RPMI7951 (cell line): ENCODE results near the gene CEP57. TPM values are rescaled to one million over a fixed set of nuclear protein-coding genes. Genes with fewer than 3 reads are reported as not detected.
A peak's percentile ranks its signal among the peaks of the same experiment; 100 is the strongest.

Experiments
- DNase-seq: peaks from one replicate; pipeline ENCODE4 v3.0.0-alpha.2; 2012; ENCODE audit warnings: low read depth
- total RNA-seq: library from RNA; depleted of rRNA; stranded (reverse); fragments of >200 nt; shearing (Covaris generic); gene quantifications from 2 replicates; pipeline ENCODE4 v1.2.3, GENCODE V29; 2014; rRNA removed

Gene CEP57
- 51.1 and 58.3 TPM in 2 replicates for total RNA-seq

DNA sequence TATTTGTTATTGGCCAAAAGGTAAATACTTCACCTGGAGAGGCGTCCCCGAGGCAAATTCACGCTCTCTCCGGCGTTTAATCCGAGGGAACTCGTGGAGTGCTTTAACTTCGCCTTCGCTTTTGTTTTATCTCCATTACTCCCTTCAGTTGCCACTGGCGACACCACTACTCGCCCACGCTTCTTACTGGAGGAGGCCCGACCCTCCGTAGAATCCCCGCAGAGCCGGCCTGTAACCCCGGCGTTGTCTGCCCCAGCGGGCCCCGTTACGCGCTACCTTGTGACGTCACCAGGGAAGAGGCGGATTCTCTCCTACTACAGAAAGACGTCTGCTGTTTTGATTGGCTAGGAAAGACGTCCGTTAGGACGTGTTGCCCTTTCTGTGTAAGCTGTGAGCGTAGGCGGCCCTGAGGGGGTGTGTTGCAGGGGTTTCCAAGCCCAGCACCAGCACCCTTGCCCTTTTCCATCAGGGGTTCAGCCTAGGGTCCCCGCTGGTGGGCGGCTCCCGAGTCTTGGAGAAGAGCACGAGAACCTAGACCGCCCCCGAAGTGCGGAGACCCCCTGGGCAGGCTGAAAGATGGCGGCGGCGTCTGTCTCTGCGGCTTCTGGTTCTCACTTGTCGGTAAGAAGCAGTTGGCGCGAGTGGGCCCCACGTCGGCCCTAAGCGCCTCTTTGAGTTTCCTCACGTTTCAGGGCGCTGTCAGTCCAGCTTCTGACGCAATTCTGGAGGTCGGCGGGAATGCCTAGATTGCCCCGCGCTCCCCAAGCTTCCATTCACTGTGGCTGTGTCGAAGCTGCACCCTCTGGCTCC lies at the start of gene CEP57:
Gene CEP57, plus strand, starts transcription at position 376 of the 810 bp plus-strand sequence. Its CDS starts 201 bp downstream, at position 577.
- peak; percentile 99 for DNase-seq

DNA sequence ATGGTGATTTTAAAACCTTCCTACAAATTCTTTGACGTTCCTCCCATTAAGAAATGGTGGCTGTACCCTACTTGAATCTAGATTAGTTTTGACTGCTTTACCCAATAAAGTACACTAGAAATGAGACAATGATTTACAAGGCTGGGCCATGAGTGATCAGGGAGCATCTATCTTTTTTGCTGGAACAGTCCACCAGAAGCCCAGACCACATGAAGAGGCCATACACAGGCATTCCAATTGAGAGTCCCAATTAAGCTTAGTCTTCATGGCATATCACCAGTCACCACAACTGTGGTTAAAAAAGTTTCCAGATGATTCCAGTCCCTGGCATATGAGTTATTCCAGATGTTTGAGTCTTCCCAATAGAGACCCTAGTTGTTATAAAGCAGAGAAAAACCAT lies 40.2 kb upstream of the CEP57 start:
- peak; percentile 1 for DNase-seq

DNA sequence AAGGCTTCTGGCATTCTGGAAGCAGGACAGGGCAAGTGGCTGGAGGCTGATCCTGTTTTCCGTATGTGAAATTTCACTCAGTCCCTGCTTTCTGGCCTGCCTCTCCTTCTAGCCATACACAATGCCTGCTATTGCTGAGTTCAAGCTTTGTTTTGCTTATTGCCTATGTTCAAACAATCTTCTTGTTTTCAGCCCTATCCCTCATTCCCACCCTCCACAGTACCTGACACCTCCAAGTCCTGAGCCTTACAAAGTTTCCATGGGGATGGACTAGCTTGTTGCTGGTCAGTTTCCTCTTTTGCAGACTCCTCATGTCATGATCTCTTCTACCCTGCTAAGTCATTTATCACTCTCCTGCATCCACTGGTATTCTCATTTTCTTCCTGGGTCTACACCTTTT lies 38.8 kb upstream of the CEP57 start:
- DNase-seq = no peak

DNA sequence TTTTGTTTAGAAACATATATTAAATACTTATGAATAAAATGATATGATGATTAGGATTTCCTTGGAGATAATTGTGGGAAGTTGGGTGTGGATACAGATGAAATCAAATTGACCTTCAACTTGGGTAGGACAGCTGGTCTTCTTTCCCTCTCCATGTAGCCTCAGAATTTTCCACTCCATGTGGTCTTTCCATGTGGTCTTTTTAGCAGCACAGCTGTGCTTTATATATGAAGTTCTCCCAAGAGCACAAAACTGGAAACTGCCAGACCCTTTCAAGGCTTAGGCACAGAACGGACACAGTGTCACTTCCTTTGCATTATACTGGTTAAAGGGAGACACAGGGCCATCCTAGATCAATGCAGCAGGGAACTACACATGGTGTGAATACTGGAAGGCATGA lies 29.4 kb upstream of the CEP57 start:
- DNase-seq = no peak

DNA sequence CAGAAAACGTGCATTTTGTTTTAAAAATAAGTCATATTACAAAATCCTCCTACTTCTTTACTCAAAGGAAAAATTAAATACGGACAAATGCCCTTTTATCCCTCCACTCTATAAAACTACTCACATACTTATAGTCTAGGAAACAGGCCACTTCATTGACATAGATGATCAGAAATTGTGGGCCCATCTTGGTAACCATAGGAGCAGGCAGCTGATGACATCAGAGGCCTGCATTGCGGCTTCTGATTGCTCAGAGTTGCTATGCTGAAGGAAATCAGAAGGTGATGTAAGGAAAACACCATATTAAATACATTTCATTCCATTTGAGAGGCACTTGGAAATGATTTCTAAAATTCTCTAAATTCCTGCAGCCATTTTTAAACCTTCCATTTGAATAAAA lies 27.8 kb upstream of the CEP57 start:
- DNase-seq = no peak

DNA sequence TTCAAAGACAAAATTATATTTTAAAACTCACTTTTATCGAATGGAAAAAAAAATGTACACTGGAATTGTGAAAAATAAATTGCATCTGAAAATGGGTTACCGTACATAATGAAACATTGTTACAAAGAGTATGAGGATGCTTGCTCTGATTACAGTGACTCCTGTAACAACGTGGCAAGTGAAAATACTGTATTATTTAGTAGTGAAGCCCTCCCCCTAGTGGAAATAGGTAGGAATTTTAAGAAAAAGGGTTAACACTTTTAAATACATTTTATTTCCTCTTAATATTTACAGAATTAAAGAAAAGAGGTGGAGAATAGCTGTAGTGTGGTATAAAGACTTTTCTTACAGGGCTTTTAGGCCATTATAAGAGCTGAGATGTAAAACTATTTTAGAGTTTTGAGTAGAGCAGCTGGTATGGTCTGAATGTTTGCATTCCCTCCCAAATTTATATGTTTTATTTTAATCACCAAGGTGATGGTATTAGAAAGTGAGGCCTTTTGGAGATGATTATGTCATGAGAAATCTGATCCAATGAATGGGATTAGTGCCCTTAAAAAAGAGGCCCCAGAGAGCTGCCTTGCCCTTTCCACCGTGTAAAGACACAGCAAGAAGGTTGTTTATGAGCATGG lies 25.9 kb upstream of the CEP57 start:
- peak; percentile 54 for DNase-seq

DNA sequence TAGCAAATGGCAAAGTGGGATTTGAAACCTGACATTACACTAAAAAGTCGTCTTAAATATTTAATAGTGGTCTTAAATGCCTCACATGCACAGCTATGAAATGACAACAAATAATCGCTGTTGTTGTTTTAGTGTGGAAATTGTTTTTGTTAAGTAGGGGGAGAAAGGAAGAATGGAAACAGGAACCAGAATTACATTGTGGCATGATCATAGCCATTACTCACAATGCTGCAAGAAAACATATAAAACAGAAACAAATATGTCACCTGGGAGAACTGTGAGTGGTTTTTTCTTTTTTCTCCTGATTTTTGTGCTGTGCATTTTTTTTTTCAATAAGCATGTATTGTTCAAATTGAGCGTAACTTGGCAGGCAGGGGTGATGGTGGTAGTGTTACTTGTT lies 23.6 kb upstream of the CEP57 start:
- DNase-seq = no peak

DNA sequence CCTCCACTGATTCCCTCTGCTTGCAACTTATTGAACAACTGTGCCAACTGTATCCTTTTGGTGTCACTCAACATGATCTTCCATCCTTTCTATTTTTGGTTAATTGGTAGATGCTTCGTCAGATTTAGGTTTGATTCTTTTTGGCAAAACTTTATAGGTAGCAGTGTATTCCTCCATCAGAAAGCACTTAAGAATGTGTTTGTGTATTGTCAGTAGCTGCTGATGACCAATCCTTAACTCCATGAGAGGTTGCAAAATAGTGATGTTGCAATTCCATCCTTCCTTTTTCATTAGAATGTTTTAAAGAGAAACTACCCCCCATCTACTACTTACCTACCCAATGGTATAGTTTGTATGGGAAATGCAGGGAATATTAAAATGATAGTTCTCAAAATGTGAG lies 22.8 kb upstream of the CEP57 start:
- DNase-seq = peak; percentile 18

DNA sequence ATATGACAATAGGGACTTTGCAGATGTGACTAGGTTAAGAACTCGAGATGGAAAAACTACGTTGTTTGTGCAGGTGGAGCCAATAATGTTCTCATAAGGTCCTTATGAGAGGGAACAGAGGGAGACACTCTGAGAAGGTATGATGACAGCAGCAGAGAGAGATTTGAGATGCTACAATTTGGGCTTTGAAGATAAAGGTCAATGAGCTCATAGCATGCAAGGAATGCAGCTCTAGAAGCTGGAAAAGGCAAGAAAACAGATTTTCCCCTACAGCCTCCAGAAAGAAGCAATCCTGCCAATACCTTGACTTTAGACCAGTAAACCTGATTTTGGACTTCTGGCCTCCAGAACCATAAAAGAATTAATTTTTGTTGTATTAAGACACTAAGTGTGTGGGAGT lies 21.8 kb upstream of the CEP57 start:
- DNase-seq = no peak

DNA sequence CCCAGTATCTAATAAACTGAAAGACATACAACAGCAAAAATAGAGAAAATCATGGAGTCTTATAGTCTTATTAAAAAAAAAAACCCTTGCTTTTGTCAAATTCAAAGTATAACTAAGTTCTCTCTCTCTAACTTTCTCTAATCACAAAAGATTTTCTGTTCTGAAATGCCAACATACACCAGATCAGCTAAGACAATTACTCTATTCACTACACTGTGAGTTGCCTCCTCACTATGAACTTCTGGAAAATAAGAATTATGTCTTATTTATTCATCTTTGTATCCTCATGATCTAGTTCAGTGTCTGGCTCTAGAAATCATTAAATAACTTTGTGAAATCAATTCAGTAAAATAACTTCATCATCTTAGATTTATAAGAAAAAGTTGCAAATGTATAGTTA lies 13.4 kb upstream of the CEP57 start:
- DNase-seq = peak; percentile 4

DNA sequence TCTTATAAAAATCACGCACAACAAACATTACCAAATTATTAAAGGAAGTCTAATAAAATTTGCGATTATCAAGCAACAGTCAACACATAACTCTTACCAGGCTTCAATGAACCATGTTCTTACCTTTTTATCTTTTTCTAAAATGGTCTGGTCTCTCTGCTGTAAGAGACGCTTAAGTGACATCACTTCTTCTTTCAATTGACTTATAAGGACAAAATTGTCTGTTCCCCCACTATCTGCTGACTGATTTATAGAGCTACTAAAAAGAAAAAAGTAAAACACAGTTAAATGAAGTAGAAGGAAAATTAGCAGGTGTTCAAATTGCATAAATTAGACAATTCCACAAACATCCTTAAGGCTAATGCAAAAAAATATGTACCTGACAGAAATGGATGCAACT lies 11.6 kb upstream of the CEP57 start:
- DNase-seq = no peak

DNA sequence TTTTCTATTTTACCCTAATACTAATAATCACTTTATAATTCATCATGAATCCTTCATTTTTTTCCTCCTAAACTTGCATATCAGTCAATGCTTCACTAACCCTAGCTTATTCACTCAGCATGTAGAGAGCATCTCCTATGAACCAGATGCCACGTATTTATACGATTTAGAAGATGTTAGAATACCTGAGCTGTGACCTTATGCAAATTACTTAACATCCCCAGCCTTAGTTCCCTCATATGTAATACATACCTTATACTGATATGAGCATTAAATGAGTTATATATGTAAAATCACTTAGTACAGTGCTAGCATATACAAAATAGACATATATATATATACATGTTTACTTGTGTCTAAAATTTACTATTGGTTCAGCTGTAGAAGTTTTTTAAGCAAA lies 9.8 kb upstream of the CEP57 start:
- no peak for DNase-seq

DNA sequence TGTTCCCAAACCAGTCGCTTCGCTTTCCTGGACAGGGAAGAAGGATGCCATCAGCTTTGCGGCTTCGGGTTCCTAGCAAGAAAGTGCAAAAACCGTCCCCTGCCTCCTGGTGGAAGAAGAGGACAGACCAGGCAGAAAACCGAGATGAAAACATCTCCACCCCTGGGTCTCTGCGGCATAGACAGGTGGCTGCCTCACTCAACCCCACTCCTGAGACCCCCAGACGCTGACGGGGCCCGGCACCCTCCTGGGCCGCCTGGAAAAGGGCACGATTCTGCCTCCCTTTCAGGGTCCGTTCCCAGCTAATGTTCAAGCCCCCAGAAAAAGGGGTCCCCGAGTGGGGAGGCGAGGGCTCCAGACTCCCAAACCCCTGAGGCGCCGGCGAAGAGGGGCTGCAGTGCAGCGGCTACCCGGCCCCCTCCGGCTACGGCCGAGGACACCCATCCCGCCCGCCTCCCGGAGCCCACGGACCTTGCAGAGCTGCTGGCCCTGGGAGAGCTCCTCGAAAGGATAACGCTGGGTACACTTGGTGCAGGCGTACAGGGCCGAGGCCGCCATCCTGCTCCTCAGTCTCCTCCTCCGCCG lies 1.3 kb upstream of the CEP57 start:
- DNase-seq = peak; percentile 53

DNA sequence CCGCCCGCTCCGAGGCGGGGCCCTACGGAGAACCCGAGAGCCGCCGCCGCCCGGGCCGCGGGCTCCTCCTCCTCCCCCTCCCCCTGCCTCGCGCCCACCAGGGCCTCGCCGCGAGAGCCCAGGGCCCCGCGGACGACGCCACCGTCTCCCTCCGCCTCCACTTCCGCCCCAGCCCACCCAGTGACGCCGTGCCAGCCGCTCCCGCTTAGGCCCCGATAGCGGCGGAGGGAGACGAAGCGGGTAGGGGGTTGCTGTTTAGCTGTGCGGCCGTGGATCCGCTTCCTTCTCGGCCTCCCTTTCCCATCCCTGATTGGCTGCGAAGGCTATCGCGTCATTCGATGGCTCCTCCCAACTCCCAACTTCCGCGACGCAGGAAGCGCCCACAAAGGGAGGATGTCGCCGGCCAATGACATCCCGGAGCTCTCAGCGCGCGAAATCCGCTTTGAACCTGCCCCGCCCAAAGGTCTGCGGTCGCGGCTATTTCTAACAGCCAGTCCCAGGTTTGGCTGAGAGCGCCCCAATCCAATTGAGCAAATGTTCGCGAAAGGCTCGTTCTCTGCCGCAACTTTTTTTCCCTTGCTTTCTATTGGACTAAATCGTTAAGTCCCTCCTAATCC lies 684 bp upstream of the CEP57 start, which contains the start of gene FAM76B:
Gene FAM76B, minus strand, starts transcription at position 277 of the 617 bp plus-strand sequence. CDS start 304 bp downstream, outside the sequence.
- DNase-seq = peak; percentile 99

DNA sequence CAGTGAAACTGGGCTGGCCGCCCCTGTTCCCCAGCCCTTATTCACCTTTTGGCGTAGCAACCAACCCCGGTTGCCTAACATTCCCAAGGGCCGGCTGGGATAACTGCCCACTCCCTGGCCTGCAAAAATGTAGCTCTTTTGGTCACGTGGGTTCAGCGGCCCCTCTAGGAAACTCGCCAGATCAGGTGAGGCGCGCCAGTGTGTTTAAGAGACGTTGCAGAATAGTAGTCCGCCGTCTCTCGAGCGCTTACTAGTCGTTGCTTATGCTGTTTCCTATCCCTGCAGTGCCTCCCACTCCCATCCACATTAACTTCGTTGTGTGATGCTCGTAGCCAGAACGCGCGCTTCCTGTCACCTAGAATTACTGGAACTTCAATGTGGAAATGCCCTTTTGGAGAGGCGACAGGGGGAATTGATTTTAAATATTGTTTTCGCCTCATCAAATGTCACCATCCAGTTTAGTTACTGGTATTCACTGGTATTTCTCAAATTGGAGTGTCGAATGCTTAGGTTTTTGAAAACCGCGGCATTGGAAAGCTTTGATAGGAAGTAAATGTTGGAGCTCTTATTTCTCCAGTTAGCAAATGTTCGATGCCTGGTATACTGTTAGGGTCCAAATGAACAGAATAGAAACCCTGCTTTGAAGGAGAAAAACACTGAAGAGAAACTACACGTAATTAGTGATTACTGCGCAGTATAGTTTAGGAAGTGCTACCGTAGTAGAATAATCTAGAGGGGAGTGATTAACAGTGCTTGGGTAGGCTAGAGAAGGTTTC lies 823 bp downstream of the CEP57 start:
- peak; percentile 49 for DNase-seq

DNA sequence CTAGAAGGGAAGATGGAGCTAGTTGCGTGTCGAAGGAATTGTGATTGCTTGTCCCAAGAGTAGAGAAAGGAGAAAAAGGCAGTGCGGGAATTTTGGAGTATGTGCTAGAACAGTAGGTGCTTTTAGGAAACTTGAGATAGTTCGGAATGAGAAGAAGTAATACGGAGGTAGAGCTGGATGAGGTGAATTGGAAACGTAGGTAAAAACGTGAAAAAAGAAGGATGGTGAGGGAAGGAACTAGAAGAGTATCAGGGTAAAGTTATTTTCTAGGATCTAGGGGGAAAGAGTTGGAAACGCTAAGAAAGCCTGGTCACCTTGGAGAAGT lies 1.4 kb downstream of the CEP57 start:
- no peak for DNase-seq

DNA sequence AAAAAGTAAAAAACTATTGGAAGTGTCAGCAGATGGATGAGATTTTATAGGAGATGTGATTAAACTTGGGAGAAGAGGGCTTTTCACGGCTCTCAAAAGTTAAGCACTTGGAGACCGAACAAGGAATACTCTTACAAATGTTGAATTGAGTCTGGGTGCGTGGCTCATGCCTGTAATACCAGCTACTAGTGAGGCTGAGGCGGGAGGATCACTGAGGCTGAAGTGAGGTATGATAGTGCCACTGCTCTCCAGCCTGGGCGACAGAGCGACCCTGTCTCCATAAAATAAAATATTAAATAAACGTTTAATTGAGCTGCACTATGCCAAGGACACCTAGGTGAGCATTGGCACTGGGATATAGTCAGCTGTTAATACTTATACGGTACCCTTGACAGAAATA lies 1.9 kb downstream of the CEP57 start:
- DNase-seq = no peak

DNA sequence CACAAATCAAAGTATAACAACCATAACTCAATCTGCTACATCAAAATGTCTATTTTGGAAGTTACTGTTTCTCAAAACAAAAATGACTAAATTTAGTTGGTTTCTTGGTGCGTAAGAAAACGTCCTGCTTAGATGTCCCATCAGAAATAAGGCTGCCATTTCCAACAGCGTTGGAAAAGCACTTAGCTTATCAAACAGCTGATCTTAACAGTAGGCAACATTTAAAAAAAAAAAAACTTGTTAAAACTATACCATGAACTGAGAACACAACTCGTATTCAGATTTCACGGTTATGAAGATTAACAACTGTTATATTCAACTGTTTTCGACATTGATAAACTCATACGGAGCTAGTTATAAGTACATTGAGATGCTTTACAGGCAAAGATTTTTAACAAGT lies 2.4 kb downstream of the CEP57 start:
- no peak for DNase-seq

DNA sequence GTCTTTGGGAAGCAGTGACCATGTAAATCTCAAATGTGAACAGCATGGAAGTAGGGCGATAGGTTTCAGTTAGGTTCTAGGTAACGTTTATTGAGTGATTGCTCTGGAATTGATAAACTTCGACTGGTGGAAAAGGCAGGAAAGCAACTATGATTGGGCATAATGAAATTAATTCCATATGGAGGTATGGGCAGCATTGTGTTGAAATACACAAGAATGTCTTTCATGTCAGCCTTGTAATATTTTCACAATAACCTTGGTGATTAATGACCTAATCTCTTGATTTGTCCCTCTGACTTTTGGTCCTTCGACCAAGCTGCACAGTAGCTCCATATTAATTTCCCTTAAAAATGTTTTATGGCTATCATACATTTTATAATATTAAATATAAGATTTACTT lies 2.8 kb downstream of the CEP57 start:
- DNase-seq = no peak

DNA sequence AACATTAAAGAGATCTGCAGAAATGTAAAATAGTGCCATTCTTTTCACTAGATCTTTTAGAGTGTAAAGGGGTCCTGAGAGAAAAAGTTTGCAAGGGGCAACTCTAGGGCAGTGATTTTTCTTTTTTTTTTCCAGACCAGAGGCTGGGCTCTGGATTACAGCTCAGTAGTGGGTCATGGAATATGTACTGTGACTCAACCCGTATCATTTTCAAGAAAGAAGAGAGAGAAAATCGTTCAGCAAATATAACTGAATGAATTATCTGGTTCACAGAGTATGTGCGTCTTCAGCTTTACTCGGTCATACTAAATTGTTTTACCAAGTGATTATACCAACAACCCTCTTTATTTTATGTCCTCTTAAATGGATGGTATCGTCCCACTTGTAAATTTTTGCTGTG lies 3.8 kb downstream of the CEP57 start:
- no peak for DNase-seq

DNA sequence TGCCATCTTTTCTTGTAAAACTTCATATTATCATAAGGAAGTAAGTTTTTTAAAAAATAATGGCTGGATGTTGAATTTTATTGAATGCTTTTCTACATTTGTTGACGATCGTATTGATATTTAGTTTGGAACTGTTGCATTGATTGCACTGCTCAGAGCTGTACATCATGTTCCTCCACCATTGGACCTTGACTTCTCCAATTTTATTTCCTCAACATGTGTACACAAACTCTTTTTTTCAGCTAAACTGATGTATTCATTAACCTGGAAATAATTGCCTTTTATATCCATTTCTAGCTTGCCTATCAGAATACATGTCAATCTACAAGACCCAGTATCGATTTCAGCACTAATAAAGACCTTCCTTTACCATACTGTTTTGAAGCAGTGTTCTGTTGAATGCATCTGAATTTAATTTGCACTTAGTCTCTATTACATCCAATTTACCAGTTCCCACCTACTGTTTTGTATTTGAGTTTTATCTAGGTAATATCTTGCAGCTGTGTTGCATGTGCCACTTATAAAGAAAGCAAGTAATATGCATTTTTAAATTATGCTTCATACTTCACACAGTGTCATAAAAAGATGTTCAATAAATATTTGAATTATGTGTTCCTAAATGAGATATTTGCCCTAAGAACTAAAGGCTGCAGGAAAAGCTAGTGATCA lies 5.5 kb downstream of the CEP57 start:
- no peak for DNase-seq
